MM.1S (cell line): Measurements from ENCODE around the gene ITPR1.

Experiments used
- DNase-seq: peaks from one replicate; pipeline ENCODE4 v3.0.0-alpha.2; 2015
- H2AFZ ChIP-seq: fragments of 300-600 bp; sonication (generic); 2 replicates; pipeline ENCODE4 v1.6.0; 2016; ENCODE audit warnings: antibody characterized with exemption, low read length
- H3F3A ChIP-seq: fragments of 300-600 bp; sonication (generic); 2 replicates; pipeline ENCODE4 v1.6.1; 2016; ENCODE audit warnings: mild to moderate bottlenecking, antibody characterized with exemption, low read length, moderate library complexity, mixed read lengths; ENCODE audit not compliant: insufficient read depth
- H3K27ac ChIP-seq: fragments of 300-600 bp; sonication (generic); 2 replicates; pipeline ENCODE4 v1.5.1; 2016; ENCODE audit warnings: mild to moderate bottlenecking, low read length
- H3K27me3 ChIP-seq: fragments of 300-600 bp; sonication (generic); replicated peaks from 2 replicates; pipeline ENCODE4 v1.6.0; 2016; ENCODE audit warnings: low read length; ENCODE audit not compliant: insufficient read depth
- H3K36me3 ChIP-seq: fragments of 300-600 bp; sonication (generic); replicated peaks from 2 replicates; pipeline ENCODE4 v1.6.1; 2016; ENCODE audit warnings: mild to moderate bottlenecking, low read length, mixed read lengths; ENCODE audit not compliant: insufficient read depth
- H3K4me1 ChIP-seq: fragments of 300-600 bp; sonication (generic); 2 replicates; pipeline ENCODE4 v1.6.1; 2016; ENCODE audit warnings: low read length, mixed read lengths
- H3K4me2 ChIP-seq: fragments of 300-600 bp; sonication (generic); 2 replicates; pipeline ENCODE4 v1.6.0; 2016; ENCODE audit warnings: low read depth, low read length
- H3K4me3 ChIP-seq: fragments of 300-600 bp; sonication (generic); 2 replicates; pipeline ENCODE4 v1.5.1; 2016; ENCODE audit warnings: low read length, mixed read lengths
- H3K79me2 ChIP-seq: fragments of 300-600 bp; sonication (generic); 2 replicates; pipeline ENCODE4 v1.6.1; 2016; ENCODE audit warnings: mixed run types, low read length, mixed read lengths
- H3K9ac ChIP-seq: fragments of 300-600 bp; sonication (generic); 2 replicates; pipeline ENCODE4 v1.6.1; 2016; ENCODE audit warnings: low read length, mixed read lengths
- H3K9me2 ChIP-seq: fragments of 300-600 bp; sonication (generic); replicated peaks from 2 replicates; pipeline ENCODE4 v1.6.1; 2016; ENCODE audit warnings: mild to moderate bottlenecking, low read length, mixed read lengths; ENCODE audit not compliant: insufficient read depth
- H3K9me3 ChIP-seq: fragments of 300-600 bp; sonication (generic); replicated peaks from 2 replicates; pipeline ENCODE4 v1.6.1; 2016; ENCODE audit warnings: mild to moderate bottlenecking, low read length, mixed read lengths; ENCODE audit not compliant: insufficient read depth
- H4K20me1 ChIP-seq: fragments of 300-600 bp; sonication (generic); 2 replicates; pipeline ENCODE4 v1.6.1; 2016; ENCODE audit warnings: mild to moderate bottlenecking, low read length, moderate library complexity, mixed read lengths; ENCODE audit not compliant: insufficient read depth
- CTCF ChIP-seq: fragments of 300-600 bp; sonication (generic); IDR thresholded peaks from 2 replicates; pipeline ENCODE4 v1.5.1; 2016; ENCODE audit warnings: antibody characterized with exemption, low read length, mixed read lengths
- EZH2 ChIP-seq: fragments of 300-600 bp; sonication (generic); optimal IDR thresholded peaks from 2 replicates; pipeline ENCODE3; 2017; ENCODE audit warnings: low read depth, mild to moderate bottlenecking, antibody characterized with exemption, low read length, mixed read lengths
- EZH2phosphoT487 ChIP-seq: fragments of 300-600 bp; sonication (generic); IDR thresholded peaks from 2 replicates; pipeline ENCODE4 v1.6.1; 2018; ENCODE audit warnings: antibody characterized with exemption, low read length

The ITPR1 gene

GRCh38 chr3:4831580-4831950 is 338.4 kb downstream of the ITPR1 start:
- peak overlapping the region; percentile 25 for H3K9ac ChIP-seq
- H3K79me2 ChIP-seq, result no peaks in the 10 kb centered on the region
- no peaks in the 10 kb centered on the region for H3K9me2 ChIP-seq
- peak overlapping the region; percentile 68; the same call in 1 of the 2 replicates for H3K27ac ChIP-seq
- no peaks in the 10 kb centered on the region for H3K9me3 ChIP-seq
- H4K20me1 ChIP-seq, result no peaks in the 10 kb centered on the region
- peaks cover 13% of the 10 kb centered on the region for H3F3A ChIP-seq
- DNase-seq, result peak; percentile 43
- no peaks in the 10 kb centered on the region for H3K27me3 ChIP-seq
- H3K36me3 ChIP-seq, result no peaks in the 10 kb centered on the region
- H2AFZ ChIP-seq, result peak overlapping the region; percentile 57
- peak overlapping the region; percentile 29; the same call in 1 of the 2 replicates for H3K4me3 ChIP-seq
- H3K4me2 ChIP-seq, result peak overlapping the region; percentile 44
- peaks cover 18% of the 10 kb centered on the region for H3K4me1 ChIP-seq
- no peak for TF ChIP-seq CTCF

GRCh38 chr3:4833471-4833870 is 340.3 kb downstream of the ITPR1 start:
- H3K4me3 ChIP-seq, result no peak overlapping the region
- no peak overlapping the region for H3K27ac ChIP-seq
- no peaks in the 10 kb centered on the region for H3K79me2 ChIP-seq
- TF ChIP-seq EZH2phosphoT487 (no peak), CTCF (no peak), EZH2 (no peak)
- no peaks in the 10 kb centered on the region for H3K27me3 ChIP-seq
- H3K4me2 ChIP-seq, result no peak overlapping the region
- H3K9ac ChIP-seq, result no peak overlapping the region
- H2AFZ ChIP-seq, result no peak overlapping the region
- no peaks in the 10 kb centered on the region for H3K36me3 ChIP-seq
- no peak for DNase-seq
- no peaks in the 10 kb centered on the region for H4K20me1 ChIP-seq
- H3K4me1 ChIP-seq, result peaks cover 18% of the 10 kb centered on the region
- H3K9me3 ChIP-seq, result no peaks in the 10 kb centered on the region
- H3K9me2 ChIP-seq, result no peaks in the 10 kb centered on the region
- peaks cover 13% of the 10 kb centered on the region for H3F3A ChIP-seq

- H3K9me3 ChIP-seq, result no peaks in the 10 kb centered on the region
- no peak overlapping the region for H2AFZ ChIP-seq
- no peak overlapping the region for H3K27ac ChIP-seq
- DNase-seq, result peak; percentile 16
- H3K4me2 ChIP-seq, result no peak overlapping the region
- no peaks in the 10 kb centered on the region for H3K27me3 ChIP-seq
- H3K4me3 ChIP-seq, result no peak overlapping the region
- peaks cover 13% of the 10 kb centered on the region for H3F3A ChIP-seq
- H3K36me3 ChIP-seq, result no peaks in the 10 kb centered on the region
- no peaks in the 10 kb centered on the region for H3K9me2 ChIP-seq
- no peak overlapping the region for H3K9ac ChIP-seq
- no peaks in the 10 kb centered on the region for H3K79me2 ChIP-seq
- H4K20me1 ChIP-seq, result no peaks in the 10 kb centered on the region
- no peak for TF ChIP-seq CTCF
- no peak for TF ChIP-seq EZH2
- TF ChIP-seq EZH2phosphoT487, result no peak
- peaks cover 18% of the 10 kb centered on the region for H3K4me1 ChIP-seq
These were observed 341.3 kb downstream of the ITPR1 start for GRCh38 chr3:4834403-4834866.
